Fibroblast of lung (primary cell): ENCODE results near the gene THRB. TPM values are rescaled to one million over a fixed set of nuclear protein-coding genes. Genes with fewer than 3 reads are reported as not detected.

Source experiments
- DNase-seq, 2 donors: peaks; one replicate each; pipeline versions ENCODE4 v3.0.0 to v3.0.0-alpha.2; 2010; ENCODE audit warnings: low read depth in 2 of 2
- H2AFZ ChIP-seq: 2 replicates; pipeline ENCODE4 v1.5.1; 2012; ENCODE audit warnings: low read length, control low read depth, inconsistent platforms
- H3K27ac ChIP-seq: 2 replicates; pipeline ENCODE4 v1.5.1; 2011; ENCODE audit warnings: low read length, control low read depth; ENCODE audit not compliant: insufficient read depth
- H3K27me3 ChIP-seq: 2 replicates; pipeline ENCODE4 v1.5.1; 2011; ENCODE audit warnings: mild to moderate bottlenecking, low read length; ENCODE audit not compliant: control insufficient read depth, insufficient read depth
- H3K36me3 ChIP-seq: 2 replicates; pipeline ENCODE4 v1.5.1; 2011; ENCODE audit warnings: low read length; ENCODE audit not compliant: control insufficient read depth, insufficient read depth
- H3K4me1 ChIP-seq: 2 replicates; pipeline ENCODE4 v1.5.1; 2011; ENCODE audit warnings: low read length; ENCODE audit not compliant: control insufficient read depth, insufficient read depth; ENCODE audit errors: extremely low read depth
- H3K4me2 ChIP-seq: 2 replicates; pipeline ENCODE4 v1.5.1; 2011; ENCODE audit warnings: low read length, control low read depth; ENCODE audit not compliant: insufficient read depth; ENCODE audit errors: extremely low read depth
- H3K4me3 ChIP-seq, 4 experiments: fragments of 200-600 bp in 1 of 4; sonication (generic) in 1 of 4; replicated peaks in 1 of 4; 2 replicates each; pipeline ENCODE4 v1.5.1; 2011 to 2016; ENCODE audit warnings: low read length in 4 of 4, low read depth in 3 of 4, mild to moderate bottlenecking in 3 of 4, control low read depth in 2 of 4, inconsistent platforms in 1 of 4, mixed read lengths in 1 of 4; ENCODE audit not compliant: insufficient read depth in 1 of 4; ENCODE audit errors: control extremely low read depth in 1 of 4
- H3K79me2 ChIP-seq: 2 replicates; pipeline ENCODE4 v1.5.1; 2012; ENCODE audit warnings: mild to moderate bottlenecking, low read length, inconsistent platforms; ENCODE audit not compliant: control insufficient read depth, insufficient read depth
- H3K9ac ChIP-seq: 2 replicates; pipeline ENCODE4 v1.5.1; 2011; ENCODE audit warnings: mild to moderate bottlenecking, low read length, control low read depth; ENCODE audit not compliant: insufficient read depth
- H3K9me3 ChIP-seq: 2 replicates; pipeline ENCODE4 v1.5.1; 2012; ENCODE audit warnings: low read depth, low read length; ENCODE audit not compliant: control insufficient read depth, insufficient read depth
- H4K20me1 ChIP-seq: 2 replicates; pipeline ENCODE4 v1.5.1; 2011; ENCODE audit warnings: low read length; ENCODE audit not compliant: control insufficient read depth, insufficient read depth; ENCODE audit errors: extremely low read depth
- EZH2 ChIP-seq: IDR thresholded peaks from 2 replicates; pipeline ENCODE4 v1.5.1; 2012; ENCODE audit warnings: low read length, control low read depth, mild to moderate bottlenecking; ENCODE audit errors: missing control alignments
- polyA plus RNA-seq, 2 donors: library from polyadenylated mRNA; depleted of rRNA in 1 of 2; stranded (reverse) in 1 of 2; unstranded in 1 of 2; fragments of >200 nt; gene quantifications; 2 replicates each; pipeline ENCODE4 v1.2.1, GENCODE V29; 2011 to 2012; ENCODE audit warnings: missing spikeins in 1 of 2
- total RNA-seq: library from RNA; depleted of rRNA; stranded (reverse); fragments of >200 nt; gene quantifications from 2 replicates; pipeline ENCODE4 v1.2.1, GENCODE V29; 2014
- TF ChIP-seq, protein P1 (sequence below), 2 donors: IDR thresholded peaks in 1 of 2; conservative IDR thresholded peaks in 1 of 2; 1 replicate in 1 of 2; 2 replicates in 1 of 2; pipeline ENCODE4 v1.5.1; 2011 to 2012; ENCODE audit warnings: low read length in 2 of 2, control low read depth in 1 of 2, inconsistent platforms in 1 of 2, low read depth in 1 of 2, mild to moderate bottlenecking in 1 of 2

The THRB gene
- total and polyA plus RNA-seq, 2 donors (not counting 1 experiment from before 2014, with no cell fraction given): 4.2 to 7.4 TPM

- Histone ChIP-seq H3K4me3 (peak overlapping the region in 1 of 4 experiments; percentile 1), H2AFZ (no peak overlapping the region), H3K27me3 (no peaks in the 10 kb centered on the region), H3K36me3 (no peaks in the 10 kb centered on the region), H3K79me2 (no peaks in the 10 kb centered on the region), H3K27ac (no peak overlapping the region), H3K9me3 (no peaks in the 10 kb centered on the region), H3K4me2 (peak overlapping the region; percentile 46), H4K20me1 (no peaks in the 10 kb centered on the region), H3K4me1 (no peaks in the 10 kb centered on the region), H3K9ac (no peak overlapping the region)
- TF ChIP-seq, protein P1, sequence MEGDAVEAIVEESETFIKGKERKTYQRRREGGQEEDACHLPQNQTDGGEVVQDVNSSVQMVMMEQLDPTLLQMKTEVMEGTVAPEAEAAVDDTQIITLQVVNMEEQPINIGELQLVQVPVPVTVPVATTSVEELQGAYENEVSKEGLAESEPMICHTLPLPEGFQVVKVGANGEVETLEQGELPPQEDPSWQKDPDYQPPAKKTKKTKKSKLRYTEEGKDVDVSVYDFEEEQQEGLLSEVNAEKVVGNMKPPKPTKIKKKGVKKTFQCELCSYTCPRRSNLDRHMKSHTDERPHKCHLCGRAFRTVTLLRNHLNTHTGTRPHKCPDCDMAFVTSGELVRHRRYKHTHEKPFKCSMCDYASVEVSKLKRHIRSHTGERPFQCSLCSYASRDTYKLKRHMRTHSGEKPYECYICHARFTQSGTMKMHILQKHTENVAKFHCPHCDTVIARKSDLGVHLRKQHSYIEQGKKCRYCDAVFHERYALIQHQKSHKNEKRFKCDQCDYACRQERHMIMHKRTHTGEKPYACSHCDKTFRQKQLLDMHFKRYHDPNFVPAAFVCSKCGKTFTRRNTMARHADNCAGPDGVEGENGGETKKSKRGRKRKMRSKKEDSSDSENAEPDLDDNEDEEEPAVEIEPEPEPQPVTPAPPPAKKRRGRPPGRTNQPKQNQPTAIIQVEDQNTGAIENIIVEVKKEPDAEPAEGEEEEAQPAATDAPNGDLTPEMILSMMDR (conservative IDR thresholded peaks at IDR 0.05 in 1 of 2, IDR thresholded peaks at IDR 0.05 in 1 of 2; ENCODE audit: low read depth in 1 of 2, low read length in 2 of 2): no peak
- no peak for TF ChIP-seq EZH2
- no peak for DNase-seq
Measured at GRCh38 chr3:24161841-24162240, 332.8 kb downstream of the THRB start.

GRCh38 chr3:24160424-24161095 lies 334.1 kb downstream of the THRB start:
- Histone ChIP-seq H2AFZ (no peak overlapping the region), H3K4me1 (no peaks in the 10 kb centered on the region), H3K36me3 (no peaks in the 10 kb centered on the region), H3K4me2 (no peak overlapping the region), H3K9ac (no peak overlapping the region), H3K27ac (no peak overlapping the region), H3K4me3 (no peak overlapping the region), H3K79me2 (no peaks in the 10 kb centered on the region), H3K27me3 (no peaks in the 10 kb centered on the region), H4K20me1 (no peaks in the 10 kb centered on the region), H3K9me3 (no peaks in the 10 kb centered on the region)
- peak; percentile 23 to 38 for DNase-seq
- TF ChIP-seq, protein P1 (conservative IDR thresholded peaks at IDR 0.05 in 1 of 2, IDR thresholded peaks at IDR 0.05 in 1 of 2; ENCODE audit: low read depth in 1 of 2, low read length in 2 of 2): no peak
- no peak for TF ChIP-seq EZH2

- no peaks in the 10 kb centered on the region for H3K9me3 ChIP-seq
- no peaks in the 10 kb centered on the region for H3K27me3 ChIP-seq
- no peaks in the 10 kb centered on the region for H3K79me2 ChIP-seq
- H3K4me2 ChIP-seq: no peak overlapping the region
- no peak overlapping the region for H3K4me3 ChIP-seq
- no peaks in the 10 kb centered on the region for H4K20me1 ChIP-seq
- no peaks in the 10 kb centered on the region for H3K4me1 ChIP-seq
- H2AFZ ChIP-seq: no peak overlapping the region
- H3K9ac ChIP-seq: no peak overlapping the region
- no peak overlapping the region for H3K27ac ChIP-seq
- H3K36me3 ChIP-seq: no peaks in the 10 kb centered on the region
- no peak for DNase-seq
- TF ChIP-seq, protein P1 (conservative IDR thresholded peaks at IDR 0.05 in 1 of 2, IDR thresholded peaks at IDR 0.05 in 1 of 2; ENCODE audit: low read depth in 1 of 2, low read length in 2 of 2): no peak
- TF ChIP-seq EZH2: no peak
Measured at GRCh38 chr3:24158761-24159454, 335.7 kb downstream of the THRB start.
